Measurements from ENCODE around the gene TTF1.

Gene TTF1

GRCh38 chr9:132406554-132407122, at the start of gene TTF1:
Gene TTF1 (minus strand): TSS chr9:132406840. CDS start chr9:132402821, 4,019 bp downstream.
- DNase-seq, result peak; percentile 92

DNA sequence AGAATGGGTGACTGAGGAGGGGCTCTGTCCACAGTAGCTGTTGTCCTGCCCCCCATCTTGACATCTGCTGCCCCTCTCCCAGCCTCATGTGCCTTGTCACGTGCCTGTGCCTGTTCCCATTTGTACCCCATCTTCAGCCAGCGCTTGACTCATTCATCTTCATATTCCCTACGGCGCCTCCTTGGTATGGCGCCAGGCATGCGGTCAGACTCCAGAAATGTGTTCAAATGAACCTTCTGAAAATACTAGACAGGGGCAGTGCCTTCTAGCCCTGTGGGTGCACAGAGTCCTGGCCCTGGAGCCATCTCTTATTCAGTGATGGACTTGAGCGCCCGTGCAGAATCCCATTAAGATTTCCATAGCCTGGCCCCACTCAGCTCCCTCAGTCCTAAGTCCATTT, 49.6 kb upstream of the TTF1 start:
- no peak for DNase-seq

- no peak for DNase-seq
Observed at GRCh38 chr9:132451276-132451675, 44.6 kb upstream of the TTF1 start.

DNA sequence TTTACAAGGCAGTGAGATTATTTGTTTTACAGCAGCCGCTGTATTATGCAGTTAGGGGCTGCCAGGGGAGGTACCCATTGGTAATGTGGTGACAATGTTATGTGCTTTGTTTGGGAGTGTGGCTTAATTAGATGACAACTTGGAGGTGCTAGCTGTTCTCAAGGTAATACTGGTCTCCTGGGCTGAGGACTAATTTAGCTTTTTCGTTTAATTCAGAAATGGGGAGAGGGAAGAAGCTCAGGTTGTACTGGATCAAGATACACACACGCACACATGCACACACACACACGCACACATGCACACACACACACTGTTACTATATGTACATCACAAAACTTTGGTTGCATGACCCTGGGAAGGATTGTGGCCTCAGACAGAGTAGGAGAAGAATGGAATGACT, 41.3 kb upstream of the TTF1 start:
- DNase-seq, result no peak

- DNase-seq, result no peak
Observed at GRCh38 chr9:132447346-132447745, 40.7 kb upstream of the TTF1 start.

DNA sequence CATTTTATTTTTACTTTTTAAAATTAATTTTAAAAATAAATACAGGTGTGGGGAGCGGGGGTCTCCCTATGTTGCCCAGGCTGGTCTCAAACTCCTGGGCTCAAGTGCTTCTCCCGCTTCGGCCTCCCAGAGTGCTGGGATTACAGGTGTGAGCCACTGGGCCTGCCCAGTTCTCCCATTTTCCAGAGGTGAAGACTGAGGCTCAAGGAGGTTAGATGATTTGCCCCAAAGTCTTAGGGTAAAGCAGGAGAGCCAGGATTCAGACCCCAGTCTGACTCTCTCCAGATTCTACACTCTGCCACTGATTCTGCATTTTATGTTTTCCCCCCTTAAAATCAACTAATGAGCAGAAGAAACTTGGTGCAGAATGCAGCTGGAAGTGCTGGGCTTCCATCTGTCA, 40.2 kb upstream of the TTF1 start:
- DNase-seq, result no peak

GRCh38 chr9:132443951-132444607, 37.4 kb upstream of the TTF1 start:
- DNase-seq, result no peak

- no peak for DNase-seq
Observed at GRCh38 chr9:132441404-132441803, 34.8 kb upstream of the TTF1 start.

DNA sequence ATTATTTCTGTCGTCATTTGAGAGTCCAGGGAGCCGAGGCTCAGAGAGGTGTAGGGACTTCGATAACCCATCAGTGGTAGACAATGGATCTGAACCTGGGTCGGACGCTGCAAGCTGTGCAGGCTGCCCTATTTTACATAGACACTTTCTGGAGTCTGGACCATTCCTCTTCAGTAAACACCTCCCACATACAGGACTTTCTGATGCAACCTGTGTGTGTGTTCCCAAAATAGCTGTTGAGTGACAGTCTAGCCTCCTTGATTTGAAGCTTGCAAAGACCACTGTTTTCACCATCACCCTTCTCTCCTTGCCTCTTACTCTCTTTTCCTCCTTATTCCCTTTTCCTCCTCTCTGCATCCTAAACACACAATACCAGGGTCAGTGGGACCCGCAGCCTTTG, 34.1 kb upstream of the TTF1 start:
- no peak for DNase-seq

DNA sequence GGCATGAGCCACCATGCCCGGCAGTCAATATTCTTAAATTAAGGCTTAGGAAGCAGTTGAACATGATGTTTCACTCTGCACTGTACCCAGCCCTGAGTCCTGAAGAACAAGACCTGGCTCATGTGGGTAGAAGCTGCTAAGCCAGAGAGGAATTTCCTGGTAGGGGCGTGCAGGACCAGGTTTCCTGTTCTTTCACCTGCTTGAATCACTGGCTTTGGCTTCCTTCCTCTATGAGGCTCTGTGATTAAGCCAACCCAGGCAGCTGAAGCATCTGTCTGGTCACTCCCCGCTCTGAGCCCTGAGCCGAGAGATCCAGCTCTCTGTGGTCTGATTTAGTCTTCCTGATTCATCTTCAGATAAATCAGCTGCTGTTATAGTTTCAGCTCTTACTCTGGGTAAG, 32.5 kb upstream of the TTF1 start:
- DNase-seq, result no peak

DNA sequence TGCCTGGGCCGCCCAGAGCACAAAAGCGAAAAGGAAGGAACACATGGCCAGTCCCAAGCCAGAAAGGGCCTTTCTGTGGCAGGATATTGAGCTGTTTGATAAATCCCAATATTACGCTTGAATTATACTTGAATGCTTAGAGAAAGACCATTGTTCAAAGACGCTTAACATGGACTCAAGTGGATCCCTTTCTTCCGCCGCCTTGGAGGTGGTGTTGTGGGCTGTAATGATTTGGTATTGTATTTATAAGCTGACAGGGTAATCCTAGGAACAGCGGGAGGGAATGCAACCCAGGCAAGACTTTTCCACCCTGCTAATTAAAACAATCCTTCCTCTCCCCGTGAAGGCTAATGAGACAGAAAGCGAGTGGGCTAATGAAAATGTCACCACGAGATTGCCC, 28.2 kb upstream of the TTF1 start:
- DNase-seq, result no peak

GRCh38 chr9:132430998-132431397, 24.4 kb upstream of the TTF1 start:
- no peak for DNase-seq

GRCh38 chr9:132426639-132427414, 20.2 kb upstream of the TTF1 start:
- no peak for DNase-seq

GRCh38 chr9:132425675-132426062, 19.0 kb upstream of the TTF1 start:
- DNase-seq, result no peak

DNA sequence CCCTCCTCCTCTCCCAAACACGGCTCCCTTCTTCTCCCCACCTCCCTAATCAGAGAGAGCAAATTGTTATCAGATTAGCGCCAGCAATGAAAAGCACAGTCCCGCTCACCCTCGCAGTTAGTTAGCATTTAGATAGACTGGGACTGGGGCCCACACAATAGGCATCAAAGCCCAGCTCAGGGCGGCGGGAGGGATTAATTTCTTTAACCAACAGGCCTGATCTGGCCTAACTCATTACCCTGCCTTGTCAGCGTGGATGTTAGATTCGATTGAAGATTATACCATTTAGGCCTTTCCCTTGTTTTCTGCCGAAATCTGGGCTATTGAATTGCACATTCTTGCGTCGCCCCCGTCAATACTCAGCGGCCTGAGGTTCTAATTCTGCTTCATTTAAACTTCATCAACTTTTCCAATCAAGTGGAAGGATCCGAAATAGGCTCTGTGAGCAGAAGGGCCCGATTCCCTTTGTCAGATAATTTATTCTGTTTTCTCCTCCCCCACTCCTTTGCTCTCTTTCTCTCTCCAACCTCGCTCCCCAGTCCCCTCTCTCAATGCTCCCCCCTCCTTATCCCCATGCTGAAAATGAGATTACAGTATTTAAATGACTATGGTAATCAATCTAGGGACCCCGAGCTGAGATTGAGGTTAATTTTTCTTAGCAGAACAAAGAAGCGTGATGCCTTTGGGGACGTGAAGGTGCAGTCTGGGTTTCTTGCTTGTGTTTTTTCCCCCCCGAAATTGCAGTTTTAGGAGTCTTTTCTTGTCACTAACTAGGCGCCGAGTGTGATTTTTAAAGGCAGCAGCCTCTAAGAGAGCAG, 18.4 kb upstream of the TTF1 start:
- DNase-seq, result no peak

DNA sequence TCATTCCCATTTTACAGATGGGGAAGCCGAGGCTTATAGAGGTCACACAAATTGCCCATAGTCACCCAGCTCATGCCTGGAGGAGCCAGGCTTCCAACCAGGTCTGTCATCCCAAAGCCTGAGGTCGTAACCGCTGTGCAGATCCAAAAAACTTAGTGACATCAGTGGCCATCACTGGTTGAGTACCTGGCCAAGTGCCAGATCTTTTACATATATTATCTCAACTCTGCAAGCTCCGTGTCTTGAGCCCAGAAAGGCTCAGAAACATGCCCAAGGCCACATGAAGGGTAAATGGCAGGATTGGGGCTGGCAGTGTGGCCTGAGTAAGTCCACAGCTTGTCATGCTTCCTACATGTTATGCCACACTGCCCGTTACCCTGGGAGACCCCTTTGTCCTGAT, 16.9 kb upstream of the TTF1 start:
- no peak for DNase-seq

DNA sequence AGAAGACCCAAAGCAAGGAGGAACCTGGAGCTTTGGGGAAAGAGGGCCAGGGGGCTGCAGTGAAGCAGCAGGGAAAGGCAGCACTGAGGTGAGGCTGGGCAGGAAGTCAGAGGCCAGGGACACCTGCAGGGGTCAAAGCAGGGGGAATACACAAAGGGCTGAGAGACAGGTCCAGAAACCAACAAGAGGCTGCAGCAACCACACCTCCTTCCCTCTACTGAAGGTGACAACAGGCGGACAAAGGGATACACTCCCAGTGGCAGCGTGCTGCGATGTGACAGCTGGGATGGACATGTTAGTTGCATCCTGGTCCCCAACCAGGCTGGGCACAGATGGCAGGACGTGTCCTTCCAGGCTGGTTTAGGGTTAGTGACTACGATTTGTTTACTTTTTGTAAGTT, 15.9 kb upstream of the TTF1 start:
- no peak for DNase-seq

- no peak for DNase-seq
Observed at GRCh38 chr9:132418726-132419363, 12.2 kb upstream of the TTF1 start.

- no peak for DNase-seq
Observed at GRCh38 chr9:132415181-132415580, 8.5 kb upstream of the TTF1 start.

GRCh38 chr9:132414731-132415130, 8.1 kb upstream of the TTF1 start:
- DNase-seq, result no peak

DNA sequence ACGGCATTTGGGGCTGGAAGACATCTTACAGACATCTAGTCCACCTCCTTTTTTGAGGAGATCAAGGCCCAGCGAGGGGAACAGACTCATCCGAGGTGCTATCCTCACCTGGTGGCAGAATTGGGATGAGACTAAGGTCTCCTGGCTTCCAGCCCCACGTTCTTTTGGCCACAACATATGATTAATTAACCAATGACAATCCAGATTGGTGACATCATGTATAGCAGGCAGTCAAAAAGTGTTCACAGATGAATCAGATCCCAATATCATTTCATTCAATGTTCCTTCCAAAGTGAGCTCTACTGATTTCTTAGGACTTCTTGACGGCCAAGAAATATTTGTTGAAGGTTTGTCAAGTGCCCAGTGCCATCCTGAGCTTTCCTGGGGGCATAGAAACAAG, 7.3 kb upstream of the TTF1 start:
- DNase-seq, result no peak

DNA sequence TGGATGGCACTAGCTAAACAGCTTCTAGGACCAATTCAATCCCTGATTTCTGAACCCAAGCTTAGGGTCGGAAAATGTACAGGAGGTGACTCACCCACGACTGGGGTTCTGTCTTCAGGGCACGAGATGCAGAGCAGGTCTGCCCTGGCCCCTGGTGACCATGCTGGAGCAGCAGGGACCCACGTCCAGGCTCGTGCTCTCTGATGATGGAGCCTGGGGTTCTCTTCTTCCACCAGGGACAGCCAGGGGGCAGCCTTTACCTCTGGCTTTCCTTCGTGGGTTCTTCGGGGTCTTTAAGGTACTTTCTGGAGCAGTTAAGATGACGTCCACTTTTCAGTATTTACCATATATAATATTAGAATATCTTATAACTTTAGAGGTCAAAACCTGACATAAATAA, 5.4 kb upstream of the TTF1 start:
- DNase-seq, result no peak

GRCh38 chr9:132411091-132411508, 4.5 kb upstream of the TTF1 start:
- DNase-seq, result peak; percentile 82
